ENCODE results near the gene DTWD2.

DTWD2 gene

DNA sequence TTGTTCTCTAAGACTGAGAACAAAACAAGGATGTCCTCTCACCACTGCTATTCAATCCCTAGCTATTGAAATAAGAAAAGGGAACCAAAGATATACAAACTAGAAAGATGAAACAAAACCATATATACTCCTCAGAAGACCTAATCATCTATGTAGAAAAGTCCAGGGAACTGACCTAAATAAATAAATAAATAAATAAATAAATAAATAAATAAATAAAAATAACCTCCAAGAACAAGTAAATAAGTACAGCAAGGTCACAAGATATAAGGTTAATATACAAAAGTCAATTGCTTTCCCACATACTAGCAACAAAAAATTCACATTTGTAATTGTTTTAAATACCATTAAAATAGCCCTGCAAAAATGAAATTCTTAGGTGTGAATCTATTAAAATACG, 54.6 kb downstream of the DTWD2 start:
- no peak overlapping the region for H3K4me2 ChIP-seq
- no peak overlapping the region for H2AFZ ChIP-seq (ENCODE audit: low read depth)
- no peaks in the 10 kb centered on the region for H3K4me1 ChIP-seq (ENCODE audit: low read depth, poor library complexity, severe bottlenecking)
- no peaks in the 10 kb centered on the region for H3K36me3 ChIP-seq (ENCODE audit: insufficient read depth)
- no peak overlapping the region for H3K9ac ChIP-seq
- H3K27me3 ChIP-seq (ENCODE audit: insufficient read depth, low read depth): no peaks in the 10 kb centered on the region
- no peaks in the 10 kb centered on the region for H4K20me1 ChIP-seq (ENCODE audit: insufficient read depth)
- no peaks in the 10 kb centered on the region for H3K79me2 ChIP-seq (ENCODE audit: insufficient read depth, low read depth)
- no peak overlapping the region for H3K4me3 ChIP-seq (IDR thresholded peaks at IDR 0.05; ENCODE audit: insufficient read depth, low read depth, low read length)
- no peak overlapping the region for H3K27ac ChIP-seq
- TF ChIP-seq CTCF (conservative IDR thresholded peaks at IDR 0.05; ENCODE audit: low read depth, low read length): no peak

DNA sequence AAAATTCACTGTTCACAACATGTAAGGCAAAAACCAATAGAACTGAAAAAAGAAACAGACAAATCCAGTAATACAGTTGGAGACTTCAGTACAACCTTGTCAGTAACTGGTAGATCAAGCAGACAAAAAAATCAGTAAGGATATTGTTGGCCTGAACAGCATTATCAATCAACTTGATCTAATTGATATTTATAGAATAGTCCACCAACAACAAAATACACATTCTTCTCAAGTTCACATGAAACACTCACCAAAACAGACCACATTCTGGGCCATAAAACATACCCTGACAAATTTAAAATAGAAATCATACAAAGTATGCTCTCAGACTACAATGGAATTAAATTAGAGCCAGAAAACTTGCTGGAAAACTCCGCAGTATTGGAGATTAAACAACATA, 56.8 kb downstream of the DTWD2 start:
- Histone ChIP-seq H3K27me3 (ENCODE audit: insufficient read depth, low read depth) (no peaks in the 10 kb centered on the region), H3K9ac (no peak overlapping the region), H3K4me2 (no peak overlapping the region), H3K4me1 (ENCODE audit: low read depth, poor library complexity, severe bottlenecking) (no peaks in the 10 kb centered on the region), H4K20me1 (ENCODE audit: insufficient read depth) (no peaks in the 10 kb centered on the region), H3K36me3 (ENCODE audit: insufficient read depth) (no peaks in the 10 kb centered on the region), H3K27ac (no peak overlapping the region), H3K79me2 (ENCODE audit: insufficient read depth, low read depth) (no peaks in the 10 kb centered on the region), H2AFZ (ENCODE audit: low read depth) (no peak overlapping the region), H3K4me3 (IDR thresholded peaks at IDR 0.05; ENCODE audit: insufficient read depth, low read depth, low read length) (no peak overlapping the region)
- TF ChIP-seq CTCF (conservative IDR thresholded peaks at IDR 0.05; ENCODE audit: low read depth, low read length): no peak

GRCh38 chr5:118924006-118924389, 64.3 kb downstream of the DTWD2 start:
- no peaks in the 10 kb centered on the region for H3K79me2 ChIP-seq (ENCODE audit: insufficient read depth, low read depth)
- H4K20me1 ChIP-seq (ENCODE audit: insufficient read depth): no peaks in the 10 kb centered on the region
- no peak overlapping the region for H3K4me2 ChIP-seq
- no peaks in the 10 kb centered on the region for H3K36me3 ChIP-seq (ENCODE audit: insufficient read depth)
- H3K27me3 ChIP-seq (ENCODE audit: insufficient read depth, low read depth): no peaks in the 10 kb centered on the region
- H2AFZ ChIP-seq (ENCODE audit: low read depth): no peak overlapping the region
- H3K9ac ChIP-seq: no peak overlapping the region
- no peaks in the 10 kb centered on the region for H3K4me1 ChIP-seq (ENCODE audit: low read depth, poor library complexity, severe bottlenecking)
- H3K4me3 ChIP-seq (IDR thresholded peaks at IDR 0.05; ENCODE audit: insufficient read depth, low read depth, low read length): no peak overlapping the region
- TF ChIP-seq CTCF (conservative IDR thresholded peaks at IDR 0.05; ENCODE audit: low read depth, low read length): no peak
- H3K27ac ChIP-seq: no peak overlapping the region

DNA sequence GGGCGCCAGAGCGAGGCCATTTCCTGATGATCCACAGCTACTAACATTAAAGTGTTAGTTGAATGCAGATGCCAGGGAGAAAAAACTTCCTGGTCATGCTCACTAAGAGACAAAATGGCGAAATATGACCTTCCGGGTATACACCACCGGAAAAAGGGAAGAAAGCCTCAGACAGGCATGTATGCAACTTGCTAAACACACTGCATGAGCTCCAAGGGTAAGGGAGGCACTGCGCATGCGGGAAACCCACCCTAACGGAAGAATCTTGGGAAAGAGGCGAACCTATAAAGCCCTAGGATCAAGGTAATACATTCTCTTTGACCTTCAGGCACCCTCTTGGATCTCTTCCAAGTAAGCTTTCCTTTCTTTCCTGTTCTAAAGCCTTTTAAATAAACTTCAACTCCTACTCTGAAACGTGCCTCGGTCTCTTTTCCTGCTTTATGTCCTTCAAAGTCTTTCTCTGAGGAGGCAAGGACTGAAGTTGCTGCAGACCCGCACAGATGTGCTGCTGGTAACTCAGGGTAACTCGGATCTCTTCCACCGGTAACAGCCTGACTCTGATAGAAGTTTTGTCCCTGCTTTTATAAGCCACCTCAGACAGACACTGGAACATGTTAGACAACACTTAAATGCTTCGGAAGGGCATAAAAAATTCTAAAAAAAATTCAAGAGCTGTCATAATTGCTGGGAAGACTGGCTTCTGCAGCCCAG, 64.9 kb downstream of the DTWD2 start:
- H3K4me3 ChIP-seq (IDR thresholded peaks at IDR 0.05; ENCODE audit: insufficient read depth, low read depth, low read length): no peak overlapping the region
- H3K36me3 ChIP-seq (ENCODE audit: insufficient read depth): no peaks in the 10 kb centered on the region
- no peaks in the 10 kb centered on the region for H3K79me2 ChIP-seq (ENCODE audit: insufficient read depth, low read depth)
- no peak overlapping the region for H3K4me2 ChIP-seq
- no peak overlapping the region for H3K27ac ChIP-seq
- H3K4me1 ChIP-seq (ENCODE audit: low read depth, poor library complexity, severe bottlenecking): no peaks in the 10 kb centered on the region
- no peaks in the 10 kb centered on the region for H3K27me3 ChIP-seq (ENCODE audit: insufficient read depth, low read depth)
- H2AFZ ChIP-seq (ENCODE audit: low read depth): no peak overlapping the region
- H4K20me1 ChIP-seq (ENCODE audit: insufficient read depth): no peaks in the 10 kb centered on the region
- H3K9ac ChIP-seq: no peak overlapping the region
- no peak for TF ChIP-seq CTCF (conservative IDR thresholded peaks at IDR 0.05; ENCODE audit: low read depth, low read length)
